Endothelial cell of umbilical vein (primary cell): ENCODE data around the gene PHC1. TPM values are rescaled to one million over a fixed set of nuclear protein-coding genes. Genes with fewer than 3 reads are reported as not detected.

ENCODE experiments used
- BruUV-seq: library from RNA; stranded (reverse); fragments of 400-500 nt; replicated peaks from 2 replicates; lab custom pipeline; 2021; lab: Mats Ljungman, UMichigan
- CTCF ChIA-PET: fragments of 300-600, 350-600 bp; sonication (Branson Sonifier 250); formaldehyde crosslinking; loops from one replicate; lab custom pipeline; 2021; ENCODE audit warnings: antibody characterized with exemption, inconsistent platforms; lab: Charles Lee
- POLR2A ChIA-PET: fragments of 300-600, 350-600 bp; sonication (Branson Sonifier 250); formaldehyde crosslinking; loops from one replicate; lab custom pipeline; 2021; ENCODE audit warnings: antibody characterized with exemption, inconsistent platforms; lab: Charles Lee
- DNase-seq: peaks from one replicate; pipeline ENCODE4 v3.0.0-alpha.2; 2011; ENCODE audit warnings: low read depth, low spot score
- FAIRE-seq: peaks from 2 replicates; lab custom pipeline; 2011; peaks lifted over from hg19 to GRCh38; lab: Jason Lieb, UNC
- H2AFZ ChIP-seq: 2 replicates; pipeline ENCODE4 v1.6.0; 2012; ENCODE audit warnings: low read depth, low read length, control low read depth, inconsistent platforms
- H3K27ac ChIP-seq: 2 replicates; pipeline ENCODE4 v1.5.1; 2011; ENCODE audit warnings: low read depth, mild to moderate bottlenecking, control low read depth, low read length, moderate library complexity; ENCODE audit not compliant: insufficient read depth
- H3K27me3 ChIP-seq, 2 experiments: 2 replicates each; pipeline versions ENCODE4 v1.6.0 to v1.6.1; 2011; ENCODE audit warnings: low read length in 2 of 2, mixed read lengths in 1 of 2; ENCODE audit not compliant: control insufficient read depth in 2 of 2, insufficient read depth in 2 of 2
- H3K36me3 ChIP-seq, 2 experiments: 2 replicates in 1 of 2; 3 replicates in 1 of 2; pipeline ENCODE4 v1.5.1; 2011; ENCODE audit warnings: low read length in 2 of 2, mild to moderate bottlenecking in 1 of 2, moderate library complexity in 1 of 2; ENCODE audit not compliant: control insufficient read depth in 2 of 2, insufficient read depth in 2 of 2; ENCODE audit errors: extremely low read depth in 1 of 2
- H3K4me1 ChIP-seq: 3 replicates; pipeline ENCODE4 v1.5.1; 2011; ENCODE audit warnings: mild to moderate bottlenecking, low read length; ENCODE audit not compliant: control insufficient read depth, insufficient read depth; ENCODE audit errors: extremely low read depth
- H3K4me2 ChIP-seq: 2 replicates; pipeline ENCODE4 v1.6.1; 2011; ENCODE audit warnings: low read length, control low read depth, mixed read lengths; ENCODE audit not compliant: insufficient read depth
- H3K4me3 ChIP-seq, 3 experiments: fragments of 200-600 bp in 1 of 3; sonication (generic), shearing (Covaris generic) in 1 of 3; replicated peaks in 1 of 3; 2 replicates each; pipeline ENCODE4 v1.5.1; 2011 to 2016; ENCODE audit warnings: control low read depth in 3 of 3, low read length in 3 of 3, mild to moderate bottlenecking in 2 of 3, inconsistent platforms in 1 of 3, low read depth in 1 of 3, moderate library complexity in 1 of 3; ENCODE audit not compliant: insufficient read depth in 1 of 3
- H3K79me2 ChIP-seq: 2 replicates; pipeline ENCODE4 v1.6.0; 2012; ENCODE audit warnings: low read length, inconsistent platforms; ENCODE audit not compliant: control insufficient read depth, insufficient read depth
- H3K9ac ChIP-seq: replicated peaks from 2 replicates; pipeline ENCODE3; 2011; ENCODE audit warnings: low read length, control low read depth; ENCODE audit not compliant: insufficient read depth; ENCODE audit errors: extremely low read depth
- H3K9me1 ChIP-seq: replicated peaks from 3 replicates; pipeline ENCODE4 v1.6.0; 2011; ENCODE audit warnings: mild to moderate bottlenecking, low read length; ENCODE audit not compliant: control insufficient read depth, insufficient read depth; ENCODE audit errors: extremely low read depth
- H3K9me3 ChIP-seq: replicated peaks from 2 replicates; pipeline ENCODE4 v1.5.1; 2012; ENCODE audit warnings: low read length, inconsistent platforms; ENCODE audit not compliant: control insufficient read depth, insufficient read depth
- H4K20me1 ChIP-seq: replicated peaks from 2 replicates; pipeline ENCODE3; 2011; ENCODE audit warnings: mild to moderate bottlenecking, low read length; ENCODE audit not compliant: control insufficient read depth, insufficient read depth; ENCODE audit errors: extremely low read depth
- FOS ChIP-seq: IDR thresholded peaks from 2 replicates; pipeline ENCODE4 v1.6.1; 2011; ENCODE audit warnings: mild to moderate bottlenecking, low read length, moderate library complexity, borderline replicate concordance; ENCODE audit not compliant: insufficient read depth
- GATA2 ChIP-seq: IDR thresholded peaks from 2 replicates; pipeline ENCODE4 v1.7.0; 2011; ENCODE audit warnings: low read depth, mild to moderate bottlenecking, moderate library complexity, mixed read lengths, low read length; ENCODE audit not compliant: insufficient read length, insufficient read depth
- MAX ChIP-seq: IDR thresholded peaks from 2 replicates; pipeline ENCODE4 v1.6.1; 2011; ENCODE audit not compliant: insufficient read depth, insufficient read length
- MYC ChIP-seq: IDR thresholded peaks from one replicate; pipeline ENCODE4 v1.6.1; 2011; ENCODE audit warnings: mild to moderate bottlenecking, low read depth, low read length
- POLR2A ChIP-seq: IDR thresholded peaks from 2 replicates; pipeline ENCODE4 v1.6.1; 2012; ENCODE audit warnings: low read depth, mild to moderate bottlenecking, control low read depth, low read length
- POLR2AphosphoS5 ChIP-seq: IDR thresholded peaks from 2 replicates; pipeline ENCODE4 v1.6.1; 2012; ENCODE audit warnings: low read depth, mild to moderate bottlenecking, control low read depth, low read length, moderate library complexity; ENCODE audit not compliant: insufficient read depth
- dilution Hi-C: fragments of 300-500 bp; cut with MboI; formaldehyde crosslinking; loops from one replicate; pipeline ENCODE4 v1.15.0; 2019; ENCODE audit warnings: low sequenced_read_pairs; ENCODE audit not compliant: extremely low pct_ligation_motif_present
- intact Hi-C: fragments of 100-400 bp; cut with micrococcal nuclease; formaldehyde crosslinking; loops from one replicate; pipeline ENCODE4 v1.10.0; 2022
- polyA plus RNA-seq, 4 experiments: library from polyadenylated mRNA; depleted of rRNA in 3 of 4; stranded (reverse) in 3 of 4; unstranded in 1 of 4; fragments of >200 nt; gene quantifications; 2 replicates each; pipeline versions ENCODE4 v1.2.1 to v1.2.3, GENCODE V29; 2011 to 2012; ENCODE audit warnings: missing spikeins in 1 of 4
- total RNA-seq: library from RNA; stranded (reverse); gene quantifications from 2 replicates; pipeline ENCODE4 v1.2.3, GENCODE V29; 2021

The PHC1 gene
- total and polyA plus RNA-seq, 2 donors (not counting 3 experiments of a cell fraction or from before 2014, with no cell fraction given): 37.3 to 66.3 TPM

GRCh38 chr12:8947737-8948136 is 33.4 kb downstream of the PHC1 start:
- Histone ChIP-seq H4K20me1 (peaks cover 2% of the 10 kb centered on the region), H3K9me3 (no peaks in the 10 kb centered on the region), H2AFZ (no peak overlapping the region), H3K4me3 (no peak overlapping the region), H3K9me1 (no peaks in the 10 kb centered on the region), H3K36me3 (peaks cover 13 to 14% of the 10 kb centered on the region in 2 experiments), H3K9ac (no peak overlapping the region), H3K27ac (no peak overlapping the region), H3K4me2 (peak overlapping the region; percentile 99), H3K79me2 (peaks cover 30% of the 10 kb centered on the region), H3K4me1 (peaks cover 21% of the 10 kb centered on the region), H3K27me3 (no peaks in the 10 kb centered on the region)
- DNase-seq (no peak), FAIRE-seq (no peak)
- dilution Hi-C loops (no loop called here), intact Hi-C loops (no loop called here)
- POLR2A ChIA-PET: no interaction called here
- TF ChIP-seq MYC: no peak
- no peak for TF ChIP-seq GATA2
- TF ChIP-seq POLR2AphosphoS5: no peak
- no peak for TF ChIP-seq MAX
- CTCF ChIA-PET: interaction anchor here (1.3 to 3.5 kb wide), 4 partner anchors 57 to 293 kb away, joined by 3 to 37 read pairs (median 12); no protein-coding TSS in a partner anchor
- no TSS peak for BruUV-seq

GRCh38 chr12:8948701-8949341 is 34.5 kb downstream of the PHC1 start:
- H3K9me3 ChIP-seq: no peaks in the 10 kb centered on the region
- peak overlapping the region; percentile 58 to 96 (median 95) for H3K4me3 ChIP-seq
- no peaks in the 10 kb centered on the region for H3K27me3 ChIP-seq
- H3K79me2 ChIP-seq: peaks cover 30% of the 10 kb centered on the region
- POLR2A ChIA-PET: interaction anchor here (1.2 kb wide), 1 partner anchor 251 kb away, joined by 3 read pairs; the partner anchor contains the start of gene RIMKLB
- TF ChIP-seq POLR2A (no peak), FOS (no peak), MAX (no peak)
- CTCF ChIA-PET: interaction anchor here (0.8 to 3.5 kb wide), 13 partner anchors 10 to 294 kb away, joined by 3 to 37 read pairs (median 6); partner anchors contain the start of gene PHC1
- dilution Hi-C loops: no loop called here
- H4K20me1 ChIP-seq: peaks cover 2% of the 10 kb centered on the region
- H3K9ac ChIP-seq: peak overlapping the region; percentile 98
- intact Hi-C loops: loop anchor here (1.0 kb wide), 3 partner anchors 34 to 292 kb away; no protein-coding TSS in a partner anchor
- H3K4me2 ChIP-seq: peak overlapping the region; percentile 99
- FAIRE-seq (peak; percentile 68), DNase-seq (peak; percentile 50)
- peak overlapping the region; percentile 61 for H2AFZ ChIP-seq
- no peaks in the 10 kb centered on the region for H3K9me1 ChIP-seq
- no TSS peak for BruUV-seq
- H3K36me3 ChIP-seq: peaks cover 4 to 7% of the 10 kb centered on the region in 2 experiments
- H3K4me1 ChIP-seq: peaks cover 21% of the 10 kb centered on the region
- H3K27ac ChIP-seq: peak overlapping the region; percentile 98
